ENCODE results near the gene FBXL12. TPM values are rescaled to one million over a fixed set of nuclear protein-coding genes. Genes with fewer than 3 reads are reported as not detected.

Gene FBXL12
- total and polyA plus RNA-seq, 2 of the 4 experiments (the other 2 are of a cell fraction): 8.1 to 42.6 TPM

DNA sequence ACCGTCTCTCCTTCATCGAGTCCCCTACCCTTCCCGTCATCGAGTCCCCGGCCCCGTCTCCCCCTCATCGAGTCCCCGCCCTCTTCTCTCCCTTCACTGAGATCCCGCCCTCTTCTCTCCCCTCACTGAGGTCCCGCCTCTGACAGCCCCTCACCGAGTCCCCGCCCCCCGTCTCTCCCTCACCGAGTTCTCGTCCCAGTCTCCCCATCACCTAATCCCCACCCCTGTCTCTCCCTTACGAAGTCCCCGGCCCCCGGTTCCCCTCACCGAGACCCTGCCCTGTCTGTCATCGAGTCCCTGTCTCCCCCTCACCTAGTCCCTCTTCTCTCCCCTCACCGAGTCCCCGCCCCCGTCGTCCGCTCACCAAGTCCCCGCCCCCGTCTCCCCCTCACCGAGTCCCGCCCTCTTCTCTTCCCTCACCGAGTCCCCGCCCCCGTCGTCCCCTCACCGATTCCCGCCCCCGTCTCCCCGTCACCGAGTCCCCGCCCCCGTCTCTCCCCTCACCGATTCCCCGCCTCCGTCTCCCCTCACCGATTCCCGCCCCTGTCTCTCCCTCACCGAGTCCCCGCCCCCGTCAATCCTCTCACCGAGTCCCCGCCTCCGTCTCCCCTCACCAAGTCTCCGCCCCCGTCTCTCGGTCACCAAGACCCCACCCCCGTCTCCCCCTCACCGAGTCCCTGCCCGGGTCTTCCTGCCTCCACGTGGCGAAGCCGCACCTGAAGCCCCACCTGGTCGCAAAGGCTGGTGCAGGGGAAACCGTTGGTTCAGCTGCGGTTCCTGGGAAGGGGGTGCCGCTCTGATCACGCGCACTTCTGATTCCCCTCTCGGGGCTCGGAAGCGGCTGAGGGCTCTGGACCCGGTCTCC, 26.4 kb downstream of the FBXL12 start (continued):
- TF ChIP-seq MAFK (IDR thresholded peaks at IDR 0.05; ENCODE audit: low read depth, low read length): no peak
- TF ChIP-seq CEBPB (IDR thresholded peaks at IDR 0.05; ENCODE audit: low read depth, low read length): no peak
- TF ChIP-seq FOS (IDR thresholded peaks at IDR 0.05; ENCODE audit: low read depth, low read length): no peak

DNA sequence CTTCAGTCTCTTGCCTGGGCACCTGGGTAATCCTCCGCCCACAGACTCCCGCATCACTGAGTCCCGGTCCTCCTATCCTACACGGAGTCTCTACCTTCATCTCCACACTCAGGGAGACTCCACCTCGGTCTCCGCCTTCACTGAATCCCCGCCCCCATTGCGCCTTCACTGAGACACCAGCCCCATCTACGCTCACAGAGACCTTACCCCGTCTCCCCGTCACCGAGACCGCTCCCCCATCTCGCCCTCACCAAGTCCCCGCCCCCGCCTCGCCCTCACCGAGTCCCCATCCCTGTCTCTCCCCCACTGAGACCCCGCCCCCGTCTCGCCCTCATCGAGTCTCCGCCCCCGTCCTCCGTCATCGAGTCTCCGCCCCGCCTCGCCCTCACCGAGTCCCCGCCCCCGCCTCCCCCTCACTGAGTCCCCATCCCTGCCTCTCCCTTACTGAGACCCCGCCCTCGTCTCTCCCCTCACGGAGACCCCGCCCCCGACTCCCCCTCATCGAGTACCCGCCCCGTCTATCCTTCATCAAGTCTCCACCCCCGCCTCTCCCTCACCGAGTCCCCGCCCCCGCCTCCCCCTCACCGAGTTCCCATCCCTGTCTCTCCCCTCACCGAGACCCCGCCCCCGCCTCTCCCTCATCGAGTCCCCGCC, 27.2 kb downstream of the FBXL12 start:
- Histone ChIP-seq H3K4ac (ENCODE audit: low read depth, low read length) (peak overlapping the region; percentile 76), H3K23ac (ENCODE audit: low read depth, low read length) (peak overlapping the region; percentile 16; the same call in 1 of the 2 replicates), H3K9ac (ENCODE audit: low read depth, low read length) (peak overlapping the region; percentile 93), H3K27ac (ENCODE audit: insufficient read depth, low read length) (peak overlapping the region; percentile 95), H3K14ac (replicated peaks; ENCODE audit: low read depth, low read length) (peak overlapping the region; percentile 90), H3K4me1 (ENCODE audit: control insufficient read depth, insufficient read depth, low read length) (peaks cover 3% of the 10 kb centered on the region), H3K79me1 (ENCODE audit: low read depth in 1 of 2, low read length in 2 of 2) (no peaks in the 10 kb centered on the region), H2BK15ac (ENCODE audit: low read depth, low read length) (peak overlapping the region; percentile 20; the same call in 1 of the 3 replicates), H4K5ac (ENCODE audit: low read depth, low read length) (peak overlapping the region; percentile 30), H4K91ac (ENCODE audit: insufficient read depth, low read depth, low read length) (0 out of 2 replicates have a peak overlapping the region, but pooled peaks have one; percentile 40), H3K4me2 (ENCODE audit: low read depth, low read length) (peak overlapping the region; percentile 96), H2BK120ac (ENCODE audit: low read depth, low read length) (peak overlapping the region; percentile 58; the same call in 1 of the 2 replicates), H2AK5ac (ENCODE audit: low read depth, low read length) (no peak overlapping the region), H2BK20ac (ENCODE audit: low read depth, low read length) (no peak overlapping the region), H2AFZ (replicated peaks; ENCODE audit: low read length, poor library complexity) (peak overlapping the region; percentile 99), H3K9me3 (ENCODE audit: control insufficient read depth, insufficient read depth, low read length) (no peaks in the 10 kb centered on the region), H3K9me1 (ENCODE audit: insufficient read depth, low read length) (no peaks in the 10 kb centered on the region), H3K18ac (ENCODE audit: low read depth, low read length) (peak overlapping the region; percentile 97), H3K27me3 (ENCODE audit: control insufficient read depth, insufficient read depth, low read length) (no peaks in the 10 kb centered on the region), H4K20me1 (ENCODE audit: insufficient read depth, low read length) (no peaks in the 10 kb centered on the region), H3K36me3 (ENCODE audit: control insufficient read depth, insufficient read depth, low read length) (no peaks in the 10 kb centered on the region), H4K8ac (ENCODE audit: low read depth in 2 of 2, low read length in 2 of 2) (peak overlapping the region; percentile 64 to 88; a peak in 3 of 4 replicates), H3K4me3 (ENCODE audit: insufficient read depth, low read depth, low read length) (peak overlapping the region; percentile 98), H2BK5ac (ENCODE audit: low read depth, low read length, poor library complexity, severe bottlenecking) (peak overlapping the region; percentile 93), H2AK9ac (replicated peaks; ENCODE audit: low read depth, low read length, poor library complexity) (no peak overlapping the region), H3K56ac (ENCODE audit: extremely low read depth, insufficient read depth, low read length) (no peak overlapping the region)
- ChIA-PET CTCF (no interaction called here), POLR2A (ENCODE audit: unreplicated experiment) (no interaction called here)
- peak; percentile 67 for ATAC-seq (ENCODE audit: low read depth)
- BruUV-seq (replicated peaks): no TSS peak
- WGBS, 2 experiments (ENCODE audit: extremely low coverage in 2 of 2, insufficient read length in 1 of 2): 7% methylated on average over 5 of the region's 50 CpGs; no CpG with 5 or more reads in 1 of the 2 experiments
- in situ Hi-C loops (cut with MboI; ENCODE audit: low sequenced_read_pairs) (loop anchor here (5.0 to 10.0 kb wide), 4 partner anchors 164 to 657 kb away; partner anchors contain the start of gene ZNF559), dilution Hi-C loops (cut with HindIII; ENCODE audit: low sequenced_read_pairs, unreplicated experiment) (loop anchor here (10.0 kb wide), 1 partner anchor 167 kb away; the partner anchor contains the start of gene ZNF561), intact Hi-C loops (cut with micrococcal nuclease) (loop anchor here (2.0 to 5.0 kb wide), 2 partner anchors 384 to 655 kb away; no protein-coding TSS in a partner anchor)
- peak; percentile 93 for DNase-seq
- 0 out of 2 replicates have a peak, but pooled peaks have one; percentile 41 for TF ChIP-seq MAZ (IDR thresholded peaks at IDR 0.05; ENCODE audit: borderline replicate concordance, low read depth, low read length)
- TF ChIP-seq CEBPB (IDR thresholded peaks at IDR 0.05; ENCODE audit: low read depth, low read length): no peak
